SKM-1 treated with dmso at 0.1 percent for 144 hours (cell line): ENCODE results near the gene SOD1.
"Not testable (repeated sequence)": the region's sequence is repeated elsewhere in the genome, so short reads cannot be mapped to it uniquely, and the experiment has no call there.

Experiments
- DNase-seq: peaks from one replicate; lab custom pipeline; 2025; ENCODE audit not compliant: unreplicated experiment; lab: John Stamatoyannopoulos, UW

Gene SOD1

GRCh38 chr21:31654821-31655580 lies 4.5 kb upstream of the SOD1 start:
- not testable (repeated sequence) for DNase-seq

GRCh38 chr21:31656199-31657095 lies 3.0 kb upstream of the SOD1 start:
- DNase-seq, result no peak

- DNase-seq, result no peak
Observed at GRCh38 chr21:31658053-31658452, 1.4 kb upstream of the SOD1 start.

GRCh38 chr21:31659286-31659535 lies 282 bp upstream of the SOD1 start:
- no peak for DNase-seq

DNA sequence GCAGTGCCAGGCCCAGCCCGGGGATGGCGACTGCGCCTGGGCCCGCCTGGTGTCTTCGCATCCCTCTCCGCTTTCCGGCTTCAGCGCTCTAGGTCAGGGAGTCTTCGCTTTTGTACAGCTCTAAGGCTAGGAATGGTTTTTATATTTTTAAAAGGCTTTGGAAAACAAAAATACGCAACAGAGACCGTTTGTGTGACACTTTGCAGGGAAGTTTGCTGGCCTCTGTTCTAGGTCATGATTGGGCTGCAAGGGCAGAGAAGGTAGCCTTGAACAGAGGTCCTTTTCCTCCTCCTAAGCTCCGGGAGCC lies 719 bp downstream of the SOD1 start:
- DNase-seq, result no peak

DNA sequence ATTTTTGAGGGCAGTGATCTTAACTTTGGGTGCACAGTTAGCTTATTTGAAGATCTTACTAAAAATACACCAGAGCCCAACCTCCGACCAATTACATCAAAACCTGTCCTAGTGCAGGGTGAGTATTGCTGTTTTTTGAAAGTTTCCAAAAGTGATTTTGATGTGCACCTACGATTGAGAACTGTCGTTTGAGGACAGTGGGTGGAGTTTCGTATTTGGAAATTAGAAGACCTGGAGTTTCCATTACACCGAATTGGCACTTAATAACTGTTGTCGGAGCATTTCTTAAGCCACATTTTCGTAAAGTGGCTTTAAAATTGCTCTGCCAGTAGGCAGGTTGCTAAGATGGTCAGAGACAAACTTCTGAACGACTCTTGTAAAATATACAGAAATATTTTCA lies 1.1 kb downstream of the SOD1 start:
- no peak for DNase-seq

DNA sequence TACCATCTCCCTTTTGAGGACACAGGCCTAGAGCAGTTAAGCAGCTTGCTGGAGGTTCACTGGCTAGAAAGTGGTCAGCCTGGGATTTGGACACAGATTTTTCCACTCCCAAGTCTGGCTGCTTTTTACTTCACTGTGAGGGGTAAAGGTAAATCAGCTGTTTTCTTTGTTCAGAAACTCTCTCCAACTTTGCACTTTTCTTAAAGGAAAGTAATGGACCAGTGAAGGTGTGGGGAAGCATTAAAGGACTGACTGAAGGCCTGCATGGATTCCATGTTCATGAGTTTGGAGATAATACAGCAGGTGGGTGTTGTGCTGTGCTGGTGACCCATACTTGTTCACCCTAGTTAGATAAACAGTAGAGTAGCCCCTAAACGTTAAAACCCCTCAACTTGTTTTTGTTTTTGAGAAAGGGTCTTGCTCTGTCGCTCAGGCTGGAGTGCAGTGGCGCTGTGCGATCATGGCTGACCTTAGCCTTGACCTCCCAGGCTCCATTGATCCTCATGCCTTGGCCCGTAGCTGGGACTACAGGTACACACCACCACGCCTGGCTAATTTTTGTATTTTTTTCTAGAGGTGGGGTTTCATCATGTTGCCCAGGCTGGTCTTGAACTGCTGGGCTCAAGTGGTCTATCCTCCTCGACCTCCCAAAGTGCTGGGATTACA lies 4.2 kb downstream of the SOD1 start:
- no peak for DNase-seq

DNA sequence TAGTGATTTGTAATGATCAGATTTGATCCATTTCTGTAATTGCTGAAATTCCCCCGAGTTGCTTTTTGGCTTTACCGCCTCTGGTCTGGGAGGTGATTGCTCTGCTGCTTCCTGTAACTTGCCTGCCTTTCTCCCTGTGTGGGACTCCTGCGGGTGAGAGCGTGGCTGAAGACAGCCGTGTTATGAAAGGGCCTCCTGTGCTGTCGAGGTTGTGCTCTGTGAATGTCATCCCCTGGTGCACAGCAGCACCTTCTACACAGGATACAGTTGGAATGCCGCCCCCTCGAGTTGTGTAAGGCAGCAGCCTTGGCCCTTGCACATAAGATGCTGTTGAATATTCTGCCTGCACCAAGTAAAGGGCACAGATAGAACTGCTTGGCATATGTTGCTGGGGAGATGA lies 5.9 kb downstream of the SOD1 start:
- DNase-seq, result no peak

DNA sequence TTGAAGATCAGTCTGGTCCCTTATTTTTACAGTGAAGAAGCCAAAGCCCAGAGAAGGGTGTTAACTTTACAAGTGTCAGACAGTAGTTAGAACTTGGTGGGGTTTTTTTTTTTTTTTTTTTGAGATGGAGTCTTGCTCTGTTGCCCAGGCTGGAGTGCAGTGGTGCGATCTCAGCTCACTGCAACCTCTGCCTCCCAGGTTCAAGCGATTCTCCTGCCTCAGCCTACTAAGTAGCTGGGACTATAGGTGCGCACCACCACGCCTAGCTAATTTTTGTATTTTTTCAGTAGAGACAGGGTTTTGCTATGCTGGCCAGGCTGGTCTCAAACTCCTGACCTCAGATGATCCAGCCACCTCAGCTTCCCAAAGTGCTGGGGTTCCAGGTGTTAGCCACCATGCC lies 6.4 kb downstream of the SOD1 start:
- DNase-seq, result not testable (repeated sequence)

GRCh38 chr21:31666445-31667010 lies 7.0 kb downstream of the SOD1 start:
- no peak for DNase-seq

- DNase-seq, result no peak
Observed at GRCh38 chr21:31667132-31667531, 7.6 kb downstream of the SOD1 start.

GRCh38 chr21:31667639-31668038 lies 8.1 kb downstream of the SOD1 start:
- DNase-seq, result no peak

GRCh38 chr21:31668651-31669491 lies 9.4 kb downstream of the SOD1 start:
- no peak for DNase-seq

DNA sequence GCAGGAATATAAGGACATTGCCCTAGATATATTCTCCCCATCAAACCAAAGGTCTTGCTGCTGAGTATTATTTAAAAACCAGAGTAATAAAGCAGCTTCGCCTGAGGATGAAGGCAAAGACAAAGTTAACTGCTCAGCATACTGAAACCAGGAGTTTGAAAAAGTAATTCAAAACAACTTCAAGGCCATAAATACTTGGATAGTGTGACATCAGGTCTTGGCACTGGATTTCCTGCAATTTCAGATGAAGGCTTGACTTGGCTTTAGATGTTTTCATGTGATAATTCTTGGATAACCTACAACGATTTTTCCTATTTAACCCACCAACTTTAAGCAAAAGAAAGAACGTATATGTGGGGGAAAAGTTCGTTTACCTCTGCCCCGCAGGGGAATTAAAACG lies 10.6 kb downstream of the SOD1 start:
- DNase-seq, result no peak

GRCh38 chr21:31671146-31671716 lies 11.7 kb downstream of the SOD1 start:
- no peak for DNase-seq

GRCh38 chr21:31671931-31672330 lies 12.4 kb downstream of the SOD1 start:
- no peak for DNase-seq

- DNase-seq, result no peak
Observed at GRCh38 chr21:31673321-31673912, 13.9 kb downstream of the SOD1 start.

DNA sequence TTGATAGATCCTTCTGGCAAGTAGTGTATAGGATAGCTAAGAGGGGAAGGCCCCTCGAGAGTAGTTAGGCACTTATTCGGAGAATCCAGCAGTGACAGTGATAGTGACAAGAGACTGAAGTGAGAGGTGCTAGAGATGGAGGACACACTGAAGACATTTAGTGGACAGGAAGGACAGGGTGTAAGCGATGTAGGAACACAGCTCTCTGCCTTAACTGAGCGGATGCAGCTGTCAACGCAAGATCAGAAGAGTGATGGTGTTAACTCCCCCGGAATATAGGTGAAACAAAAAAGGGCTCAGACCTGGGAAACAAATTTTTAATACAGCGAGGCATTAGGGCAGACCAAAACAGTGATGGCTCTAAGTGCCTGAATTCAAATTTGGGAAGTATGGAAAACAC lies 15.8 kb downstream of the SOD1 start:
- no peak for DNase-seq

DNA sequence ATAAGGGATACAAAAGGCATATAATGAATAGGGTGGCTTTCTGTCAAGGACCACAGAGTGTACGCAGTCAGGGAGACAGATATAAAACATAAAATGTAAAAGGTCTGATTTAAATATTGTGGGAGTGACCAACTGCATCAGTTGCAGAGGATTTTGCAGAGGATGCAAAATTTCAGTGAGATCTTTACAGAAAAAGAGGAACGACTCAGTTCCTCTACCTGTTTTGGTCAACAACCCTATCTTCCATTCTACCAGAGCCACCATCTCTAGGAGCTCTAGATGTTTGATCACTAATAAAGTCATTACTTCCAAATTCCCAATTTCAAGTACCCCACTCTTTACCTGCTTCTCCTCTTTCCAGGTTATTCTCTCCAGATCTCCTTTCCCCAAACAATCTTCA lies 16.5 kb downstream of the SOD1 start:
- DNase-seq, result no peak

GRCh38 chr21:31677047-31677446 lies 17.6 kb downstream of the SOD1 start:
- no peak for DNase-seq
